Naive thymus-derived CD8-positive, alpha-beta T cell (primary cell): Measurements from ENCODE around the gene NLRC5. TPM values are rescaled to one million over a fixed set of nuclear protein-coding genes. Genes with fewer than 3 reads are reported as not detected.
A peak's percentile ranks its signal among the peaks of the same experiment; 100 is the strongest.

ENCODE experiments used
- ATAC-seq, 2 donors: fragments of 150-1000 bp; cut with Tn5 transposase in 1 of 2; sonication (Bioruptor Pico), chemical (Tn5 transposase) in 1 of 2; 1 replicate in 1 of 2; 2 replicates in 1 of 2; pipeline ENCODE4 v1.10.0; 2021; ENCODE audit warnings: mild to moderate bottlenecking in 2 of 2, moderate library complexity in 2 of 2
- POLR2A ChIA-PET: fragments of 350-600 bp; sonication (Branson Sonifier 250); formaldehyde crosslinking; loops from one replicate; lab custom pipeline; 2021; ENCODE audit warnings: antibody characterized with exemption; lab: Charles Lee
- DNase-seq, 10 donors: peaks; one replicate each; pipeline versions ENCODE4 v3.0.0 to v3.0.0-alpha.2; 2020 to 2022
- H3K27ac Mint-ChIP-seq, 10 donors: one replicate each; pipeline ENCODE4 v1.8.0; 2020 to 2022; ENCODE audit warnings: mild to moderate bottlenecking in 10 of 10, mixed read lengths in 10 of 10, moderate library complexity in 4 of 10, inconsistent platforms in 1 of 10
- H3K27me3 Mint-ChIP-seq, 5 donors: one replicate each; pipeline ENCODE4 v1.8.0; 2021 to 2022; ENCODE audit warnings: mixed read lengths in 5 of 5
- H3K36me3 Mint-ChIP-seq, 3 donors: one replicate each; pipeline ENCODE4 v1.8.0; 2020 to 2022; ENCODE audit warnings: mixed read lengths in 3 of 3, mild to moderate bottlenecking in 2 of 3, inconsistent platforms in 1 of 3
- H3K4me1 Mint-ChIP-seq, 4 donors: one replicate each; pipeline ENCODE4 v1.8.0; 2021 to 2022; ENCODE audit warnings: mixed read lengths in 4 of 4
- H3K4me3 Mint-ChIP-seq, 10 donors: one replicate each; pipeline ENCODE4 v1.8.0; 2020 to 2022; ENCODE audit warnings: mild to moderate bottlenecking in 10 of 10, mixed read lengths in 10 of 10, moderate library complexity in 6 of 10, inconsistent platforms in 1 of 10
- H3K9me3 Mint-ChIP-seq, 9 donors: one replicate each; pipeline ENCODE4 v1.8.0; 2020 to 2022; ENCODE audit warnings: mixed read lengths in 9 of 9, mild to moderate bottlenecking in 3 of 9, inconsistent platforms in 1 of 9, moderate library complexity in 1 of 9
- polyA plus RNA-seq, 3 donors: library from polyadenylated mRNA; unstranded; fragments of 300-500 nt; fragmentation: Illumina TruSeq; gene quantifications; one replicate each; pipeline ENCODE4 v1.2.3, GENCODE V29; 2021
- total RNA-seq, 8 experiments: library from RNA in 2 of 8; stranded (reverse) in 2 of 8; gene quantifications; one replicate each; pipeline ENCODE4 v1.2.3 and lab custom pipeline; 2021 to 2026

The NLRC5 gene
- total and polyA plus RNA-seq, 5 experiments from 2014 or later = 70.4 to 488 (median 137) TPM

DNA sequence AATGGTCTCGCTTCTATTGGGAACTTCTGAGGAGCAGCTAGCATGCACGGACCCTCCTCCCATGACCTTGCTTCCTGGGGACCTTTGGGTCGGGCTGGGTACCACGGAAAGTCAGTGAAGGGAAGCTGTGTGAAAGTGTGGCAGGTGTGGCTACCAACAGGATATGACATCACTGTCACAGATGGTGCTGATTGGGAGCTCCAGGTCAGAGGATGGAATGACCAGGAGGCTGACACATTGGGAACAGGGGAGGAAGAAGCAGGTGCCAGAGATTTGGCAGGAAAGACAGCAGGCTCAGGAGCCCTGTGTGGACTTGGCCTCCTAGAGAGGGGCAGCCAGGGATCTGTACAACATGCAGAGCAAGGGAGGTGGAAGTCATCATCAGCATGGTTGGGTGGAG lies 137.1 kb downstream of the NLRC5 start:
- no peaks in the 10 kb centered on the region for H3K27me3 Mint-ChIP-seq
- POLR2A ChIA-PET = interaction anchor here (0.6 to 2.8 kb wide), 8 partner anchors 9 to 140 kb away, joined by 3 to 16 read pairs (median 6); partner anchors contain the start of gene CPNE2
- H3K9me3 Mint-ChIP-seq = no peaks in the 10 kb centered on the region
- no peaks in the 10 kb centered on the region for H3K36me3 Mint-ChIP-seq
- DNase-seq = no peak
- H3K4me3 Mint-ChIP-seq = peak overlapping the region in 7 of 10 donors; percentile 8 to 75 (median 30)
- ATAC-seq = no peak
- peak overlapping the region; percentile 85 to 98 (median 96) for H3K27ac Mint-ChIP-seq
- H3K4me1 Mint-ChIP-seq = peaks cover 62 to 86% (median 77%) of the 10 kb centered on the region in 4 donors

DNA sequence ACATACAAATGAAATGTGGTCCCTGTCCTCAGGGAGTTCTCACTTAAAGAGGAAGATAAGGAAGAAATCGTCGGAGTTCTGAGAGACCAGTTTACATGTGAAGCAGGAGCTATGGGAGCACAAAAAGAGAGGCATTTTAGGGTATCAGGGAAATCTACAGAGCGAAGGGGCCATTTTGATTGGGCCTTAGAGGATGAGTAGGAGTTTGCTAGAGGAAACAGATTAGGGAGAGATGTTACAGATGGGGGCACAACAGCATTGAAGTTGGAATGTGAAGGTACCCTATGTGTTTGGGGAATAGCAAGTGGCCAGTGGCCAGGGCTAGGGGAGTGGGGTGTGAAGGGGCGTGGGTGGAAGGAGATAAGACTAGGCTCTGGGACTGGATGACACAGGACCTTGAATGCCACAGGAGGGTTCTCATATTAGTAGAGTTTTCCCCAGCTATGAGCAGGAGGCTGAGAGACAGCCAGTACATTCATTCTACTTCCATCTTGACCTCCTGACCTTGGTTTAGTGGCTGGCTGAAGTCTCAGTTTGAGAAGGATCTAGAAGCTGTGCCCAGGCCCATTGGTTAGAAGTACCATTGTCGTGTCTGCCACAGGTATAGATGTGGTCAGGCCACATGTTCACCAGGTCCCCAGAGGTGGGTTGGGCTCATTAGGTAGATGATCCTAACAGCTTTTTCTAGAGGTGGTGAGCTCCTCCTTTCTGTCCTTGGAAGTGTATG lies 137.8 kb downstream of the NLRC5 start:
- peak overlapping the region; percentile 89 to 98 (median 96) for H3K27ac Mint-ChIP-seq
- no peaks in the 10 kb centered on the region for H3K27me3 Mint-ChIP-seq
- peak overlapping the region in 8 of 10 donors; percentile 27 to 76 (median 63) for H3K4me3 Mint-ChIP-seq
- ATAC-seq (no peak), DNase-seq (no peak)
- no peaks in the 10 kb centered on the region for H3K9me3 Mint-ChIP-seq
- peaks cover 67 to 94% (median 84%) of the 10 kb centered on the region in 4 donors for H3K4me1 Mint-ChIP-seq
- POLR2A ChIA-PET = interaction anchor here (0.5 to 2.8 kb wide), 10 partner anchors 8 to 136 kb away, joined by 3 to 16 read pairs (median 6); partner anchors contain the start of gene CPNE2
- H3K36me3 Mint-ChIP-seq = no peaks in the 10 kb centered on the region

DNA sequence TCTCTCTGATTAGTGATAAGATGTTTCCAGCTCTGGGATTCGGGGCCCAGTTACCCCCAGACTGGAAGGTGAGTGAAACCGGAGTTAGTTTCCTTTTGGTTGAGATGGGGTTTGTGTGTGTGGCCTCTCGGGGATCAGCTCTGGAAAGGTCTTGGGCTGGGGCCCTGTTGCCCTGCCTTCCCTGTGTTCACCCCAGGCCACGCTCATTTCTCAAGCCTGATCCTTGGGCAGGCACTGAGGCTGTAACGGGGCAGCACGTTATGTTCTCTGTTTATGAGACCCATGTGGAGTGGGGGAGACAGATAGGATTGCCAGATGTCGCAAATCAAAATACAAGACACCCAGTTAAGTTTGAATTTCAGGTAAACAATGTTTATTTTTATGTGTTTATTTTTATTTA lies 138.5 kb downstream of the NLRC5 start:
- DNase-seq (no peak), ATAC-seq (no peak)
- POLR2A ChIA-PET = interaction anchor here (0.7 to 2.8 kb wide), 8 partner anchors 7 to 58 kb away, joined by 3 to 16 read pairs (median 6); partner anchors contain the start of genes PSME3IP1 and RSPRY1
- peaks cover 69 to 99% (median 91%) of the 10 kb centered on the region in 4 donors for H3K4me1 Mint-ChIP-seq
- peak overlapping the region in 9 of 10 donors; percentile 10 to 76 (median 61) for H3K4me3 Mint-ChIP-seq
- no peaks in the 10 kb centered on the region for H3K9me3 Mint-ChIP-seq
- H3K27ac Mint-ChIP-seq = peak overlapping the region; percentile 89 to 98 (median 96)
- H3K36me3 Mint-ChIP-seq = no peaks in the 10 kb centered on the region
- no peaks in the 10 kb centered on the region for H3K27me3 Mint-ChIP-seq

DNA sequence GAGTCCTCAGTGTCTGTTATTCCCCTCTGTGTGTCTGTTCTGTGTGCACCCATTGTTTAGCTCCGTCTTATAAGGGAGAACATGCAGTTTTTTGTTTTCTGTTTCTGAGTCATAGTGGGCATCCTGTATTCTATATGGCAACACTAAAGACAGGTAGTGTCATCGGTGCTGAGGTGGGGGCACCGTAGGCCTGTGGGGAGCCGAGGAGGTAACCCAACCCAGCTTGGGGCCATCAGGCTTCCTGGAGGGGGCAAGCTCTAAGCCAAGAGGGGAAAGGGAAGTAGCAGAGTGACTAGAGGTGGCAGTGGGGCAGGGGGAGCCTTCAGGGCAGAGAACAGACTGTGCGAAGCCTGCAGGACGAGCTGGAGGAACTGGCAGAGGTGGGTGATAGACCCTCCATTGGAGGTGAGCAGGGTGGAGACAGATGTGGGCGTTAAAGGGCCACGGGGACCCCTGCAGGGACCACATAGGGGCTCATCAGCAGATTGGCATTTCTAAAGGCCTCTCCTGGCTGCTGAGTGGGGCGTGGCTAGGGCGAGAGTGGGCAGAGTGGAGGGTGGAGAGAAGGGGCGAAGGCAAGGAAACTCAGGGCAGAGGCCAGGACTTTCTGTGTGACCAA lies 139.5 kb downstream of the NLRC5 start:
- ATAC-seq = peak; percentile 76 to 87
- POLR2A ChIA-PET = interaction anchor here (0.7 to 1.5 kb wide), 8 partner anchors 8 to 331 kb away, joined by 3 to 10 read pairs (median 4); partner anchors contain the start of genes PSME3IP1 and RSPRY1

DNA sequence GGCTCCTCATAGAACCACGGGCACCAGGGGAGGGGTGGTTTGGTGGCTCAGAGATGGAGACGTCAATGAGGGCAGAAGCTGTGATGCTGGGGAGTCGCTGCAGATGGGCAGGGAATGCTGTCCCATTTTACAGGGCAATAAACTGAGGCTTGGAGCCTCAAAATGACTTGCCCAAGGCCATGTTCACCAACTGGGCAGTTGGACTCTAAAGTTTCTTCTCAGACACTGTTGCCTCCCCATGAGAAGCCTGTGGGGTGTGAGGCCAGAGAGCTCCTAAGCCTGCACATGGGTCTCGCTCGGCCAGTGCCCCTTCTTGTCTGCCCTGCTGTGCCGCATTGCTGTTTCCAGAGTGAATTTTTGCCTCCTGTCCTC lies 141.6 kb downstream of the NLRC5 start:
- ATAC-seq (no peak), DNase-seq (no peak)
- Mint-ChIP-seq H3K27ac (peak overlapping the region; percentile 89 to 98 (median 97)), H3K27me3 (no peaks in the 10 kb centered on the region), H3K4me1 (peaks cover 62 to 99% (median 94%) of the 10 kb centered on the region in 4 donors), H3K4me3 (peak overlapping the region; percentile 79 to 93 (median 86)), H3K36me3 (no peaks in the 10 kb centered on the region), H3K9me3 (no peaks in the 10 kb centered on the region)
- POLR2A ChIA-PET = interaction anchor here (0.6 to 5.3 kb wide), 5 partner anchors 12 to 141 kb away, joined by 3 to 30 read pairs (median 3); partner anchors contain the start of gene NLRC5

More for the DNA sequence above, 139.5 kb downstream of the NLRC5 start:
- peak; percentile 36 to 87 (median 69) for DNase-seq
- peak overlapping the region; percentile 79 to 94 (median 88) for H3K4me3 Mint-ChIP-seq
- no peaks in the 10 kb centered on the region for H3K9me3 Mint-ChIP-seq
- H3K27ac Mint-ChIP-seq = peak overlapping the region; percentile 89 to 99 (median 97)
- no peaks in the 10 kb centered on the region for H3K27me3 Mint-ChIP-seq
- peaks cover 67 to 99% (median 90%) of the 10 kb centered on the region in 4 donors for H3K4me1 Mint-ChIP-seq
- no peaks in the 10 kb centered on the region for H3K36me3 Mint-ChIP-seq

DNA sequence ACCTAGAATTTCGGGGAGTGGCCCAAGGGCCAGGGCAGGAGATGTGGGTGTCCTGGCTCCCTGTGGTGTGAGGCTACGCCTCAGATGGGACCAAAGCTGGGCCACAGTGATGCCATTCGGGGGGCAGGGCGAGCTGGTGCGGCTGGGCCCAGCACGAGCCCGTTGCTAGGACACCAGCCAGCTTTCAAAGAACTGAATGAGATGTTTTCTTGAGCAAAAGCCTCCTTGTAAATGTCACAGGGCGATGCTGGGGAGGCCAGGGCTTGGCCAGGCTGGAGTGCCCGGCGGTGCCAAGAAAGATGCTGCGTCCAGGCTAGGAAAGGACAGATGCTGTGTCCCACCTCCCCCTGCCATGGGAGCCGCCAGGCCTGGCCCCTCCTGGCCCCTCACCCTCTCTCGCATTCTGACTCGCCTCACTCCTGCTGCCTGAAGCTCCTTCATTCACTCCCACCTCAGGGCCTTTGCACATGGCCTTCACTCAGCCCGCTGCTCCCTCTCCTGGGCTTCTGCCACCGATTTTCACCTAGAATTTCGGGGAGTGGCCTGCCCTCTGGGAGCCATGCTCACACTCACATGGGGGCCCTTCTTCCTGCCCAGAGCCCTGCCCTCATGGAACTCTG lies 142.1 kb downstream of the NLRC5 start:
- peak in 5 of 10 donors; percentile 38 to 67 (median 39) for DNase-seq
- Mint-ChIP-seq H3K27ac (peak overlapping the region; percentile 89 to 98 (median 97)), H3K4me3 (peak overlapping the region; percentile 79 to 93 (median 86)), H3K36me3 (peaks cover 0 to 3% (median 0%) of the 10 kb centered on the region in 3 donors), H3K9me3 (no peaks in the 10 kb centered on the region), H3K4me1 (peaks cover 62 to 99% (median 94%) of the 10 kb centered on the region in 4 donors), H3K27me3 (no peaks in the 10 kb centered on the region)
- POLR2A ChIA-PET = interaction anchor here (0.6 to 5.3 kb wide), 6 partner anchors 12 to 142 kb away, joined by 3 to 30 read pairs (median 3); partner anchors contain the start of gene NLRC5
- peak; percentile 8 to 25 for ATAC-seq

DNA sequence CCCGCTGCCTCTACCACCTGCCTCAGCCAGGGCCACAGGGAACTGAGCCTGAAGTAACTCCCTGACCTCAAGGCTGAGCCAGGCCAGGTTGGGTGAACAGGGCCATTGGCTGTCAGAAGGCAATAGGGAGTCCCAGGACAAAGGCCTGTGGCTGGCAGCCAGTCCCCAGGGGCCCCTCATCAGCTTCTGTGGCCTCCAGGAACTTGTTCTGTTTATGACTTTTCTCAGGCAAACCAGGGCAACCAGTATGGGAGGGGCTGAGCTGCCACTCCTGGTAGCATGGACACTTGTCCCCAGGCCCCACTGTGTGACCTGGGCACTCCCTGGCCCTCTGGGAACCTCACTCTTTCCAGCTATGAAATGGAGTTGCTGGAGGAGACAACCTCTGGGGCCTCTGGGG lies 143.1 kb downstream of the NLRC5 start:
- H3K4me3 Mint-ChIP-seq = peak overlapping the region; percentile 24 to 93 (median 84)
- peak in 1 of 10 donors; percentile 61 for DNase-seq
- H3K36me3 Mint-ChIP-seq = peaks cover 0 to 12% (median 0%) of the 10 kb centered on the region in 3 donors
- H3K4me1 Mint-ChIP-seq = peaks cover 53 to 95% (median 88%) of the 10 kb centered on the region in 4 donors
- POLR2A ChIA-PET = interaction anchor here (1.3 to 5.3 kb wide), 2 partner anchors 11 to 110 kb away, joined by 6 to 30 read pairs; no protein-coding TSS in a partner anchor
- peak overlapping the region; percentile 89 to 98 (median 97) for H3K27ac Mint-ChIP-seq
- ATAC-seq = no peak
- no peaks in the 10 kb centered on the region for H3K27me3 Mint-ChIP-seq
- no peaks in the 10 kb centered on the region for H3K9me3 Mint-ChIP-seq

DNA sequence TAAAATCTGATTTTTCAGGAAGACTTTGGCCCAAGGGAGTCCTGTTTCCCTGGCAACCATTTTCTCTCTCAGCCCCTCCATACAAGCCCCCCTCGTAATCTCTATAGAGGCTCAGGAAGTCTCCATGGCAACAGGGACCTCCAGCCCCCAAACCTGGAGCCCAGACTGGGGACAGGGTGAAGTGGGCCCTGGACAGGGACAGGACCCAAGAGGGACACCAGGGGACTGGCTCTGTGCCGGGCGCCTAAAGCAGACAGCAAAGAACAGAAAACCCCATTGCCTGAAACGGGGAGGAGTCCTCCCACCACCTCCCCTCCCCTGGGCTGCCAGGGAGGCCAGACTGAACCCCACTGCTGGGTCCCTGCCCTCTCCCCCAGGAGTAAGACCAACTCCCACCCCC lies 143.7 kb downstream of the NLRC5 start:
- no peak for ATAC-seq
- peaks cover 51 to 93% (median 86%) of the 10 kb centered on the region in 4 donors for H3K4me1 Mint-ChIP-seq
- no peaks in the 10 kb centered on the region for H3K9me3 Mint-ChIP-seq
- POLR2A ChIA-PET = interaction anchor here (0.8 to 5.3 kb wide), 3 partner anchors 10 to 105 kb away, joined by 3 to 30 read pairs (median 5); no protein-coding TSS in a partner anchor
- no peaks in the 10 kb centered on the region for H3K27me3 Mint-ChIP-seq
- peak overlapping the region in 8 of 10 donors; percentile 76 to 93 (median 84) for H3K4me3 Mint-ChIP-seq
- peak in 1 of 10 donors; percentile 4 for DNase-seq
- H3K36me3 Mint-ChIP-seq = peaks cover 0 to 16% (median 0%) of the 10 kb centered on the region in 3 donors
- H3K27ac Mint-ChIP-seq = peak overlapping the region; percentile 89 to 98 (median 97)

Other genes starting within 250 kb of the NLRC5 start
- not detected for gene SLC12A3, start 124.3 kb upstream of the NLRC5 start, total RNA-seq
- not detected for gene SLC12A3, start 124.3 kb upstream of the NLRC5 start, polyA plus RNA-seq
- 100 to 1,000 TPM; 190 to 214 TPM for gene HERPUD1, start 57.4 kb upstream of the NLRC5 start, total RNA-seq
- 10 to 100 TPM; 43.8 to 88.6 (median 57.6) TPM for gene HERPUD1, start 57.4 kb upstream of the NLRC5 start, polyA plus RNA-seq
- under 1 TPM in 1 of 2 experiments, not detected in 1; 0.27 TPM for gene CETP, start 27.6 kb upstream of the NLRC5 start, total RNA-seq
- gene CETP, start 27.6 kb upstream of the NLRC5 start, polyA plus RNA-seq = under 1 TPM in 2 of 3 donors, not detected in 1; 0.20 to 0.21 TPM
- gene CPNE2, start 103.0 kb downstream of the NLRC5 start, total RNA-seq = 10 to 100 TPM in 1 of 2 experiments, 1 to 10 TPM in 1; 9.6 to 10.3 TPM
- gene CPNE2, start 103.0 kb downstream of the NLRC5 start, polyA plus RNA-seq = 10 to 100 TPM; 26.8 to 60.4 (median 30.4) TPM
- gene PSME3IP1, start 196.5 kb downstream of the NLRC5 start, total RNA-seq = 100 to 1,000 TPM; 137 to 158 TPM
- gene PSME3IP1, start 196.5 kb downstream of the NLRC5 start, polyA plus RNA-seq = 10 to 100 TPM; 66.0 to 81.4 (median 67.1) TPM
- gene RSPRY1, start 196.8 kb downstream of the NLRC5 start, total RNA-seq = 10 to 100 TPM; 25.9 to 32.6 TPM
- 10 to 100 TPM; 28.4 to 34.6 (median 29.3) TPM for gene RSPRY1, start 196.8 kb downstream of the NLRC5 start, polyA plus RNA-seq